Prostate gland (tissue), 2 donors: Measurements from ENCODE around the gene TAS1R3. TPM values are rescaled to one million over a fixed set of nuclear protein-coding genes. Genes with fewer than 3 reads are reported as not detected.

Source experiments
- DNase-seq: peaks from one replicate; pipeline ENCODE4 v3.0.0-alpha.2; 2019; ENCODE audit warnings: low spot score
- H3K27ac ChIP-seq, 2 donors: fragments of 200-600 bp; sonication (generic); 2 replicates each; pipeline ENCODE4 v1.5.1; 2017 to 2019
- H3K27me3 ChIP-seq: fragments of 200-600 bp; sonication (generic); replicated peaks from 2 replicates; pipeline ENCODE4 v1.5.1; 2019; ENCODE audit not compliant: insufficient read depth
- H3K36me3 ChIP-seq, 2 donors: fragments of 200-600 bp; sonication (generic); 1 replicate in 1 of 2; 2 replicates in 1 of 2; pipeline versions ENCODE4 v1.5.1 to v1.8.1; 2017 to 2019
- H3K4me1 ChIP-seq: fragments of 200-600 bp; sonication (generic); replicated peaks from 2 replicates; pipeline ENCODE4 v1.5.1; 2019
- H3K4me3 ChIP-seq, 2 donors: fragments of 200-600 bp; sonication (generic); 2 replicates each; pipeline ENCODE4 v1.5.1; 2017 to 2019
- H3K9me3 ChIP-seq: fragments of 200-600 bp; sonication (generic); 2 replicates; pipeline ENCODE4 v1.5.1; 2017
- CTCF ChIP-seq, 4 experiments: fragments of 200-600 bp in 2 of 4; fragments of 450-650 bp in 2 of 4; sonication (generic) in 2 of 4; IDR thresholded peaks; 1 replicate in 3 of 4; 2 replicates in 1 of 4; pipeline ENCODE4 v1.5.1; 2016 to 2019; ENCODE audit warnings: antibody characterized with exemption in 4 of 4, mild to moderate bottlenecking in 2 of 4, moderate library complexity in 2 of 4
- POLR2A ChIP-seq: fragments of 450-650 bp; IDR thresholded peaks from one replicate; pipeline ENCODE4 v1.6.1; 2016; ENCODE audit warnings: antibody characterized with exemption, mild to moderate bottlenecking
- POLR2AphosphoS5 ChIP-seq: sonication (generic); formaldehyde crosslinking; IDR thresholded peaks from one replicate; pipeline ENCODE4 v1.6.1; 2017; ENCODE audit warnings: antibody characterized with exemption
- WGBS: methylation state at CpG from one replicate; pipeline ENCODE4 v1.1.5; 2018; 5-methylcytosine and 5-hydroxymethylcytosine counted together
- intact Hi-C: fragments of 100-400 bp; cut with DNase I; formaldehyde crosslinking; loops from one replicate; pipeline ENCODE4 v1.14.2; 2022
- total RNA-seq, 2 donors: library from RNA; depleted of rRNA; stranded (reverse); fragments of >200 nt; gene quantifications; one replicate each; pipeline ENCODE4 v1.1.0, GENCODE V29; 2016

TAS1R3 gene
- total RNA-seq, 2 donors from 2014 or later = 0.80 TPM; not detected in 1

GRCh38 chr1:1321477-1321876 lies 9.6 kb upstream of the TAS1R3 start:
- peaks cover 21% of the 10 kb centered on the region for H3K4me1 ChIP-seq
- H3K9me3 ChIP-seq = no peaks in the 10 kb centered on the region
- H3K27me3 ChIP-seq = no peaks in the 10 kb centered on the region
- DNase-seq = no peak
- intact Hi-C loops = no loop called here
- TF ChIP-seq CTCF (IDR thresholded peaks at IDR 0.05) (no peak), POLR2A (no peak), POLR2AphosphoS5 (no peak)
- H3K27ac ChIP-seq = no peak overlapping the region
- peaks cover 0 to 6% of the 10 kb centered on the region in 2 donors for H3K36me3 ChIP-seq
- H3K4me3 ChIP-seq = no peak overlapping the region
- 89% methylated on average over 8 of the region's 8 CpGs for WGBS

- H3K36me3 ChIP-seq = peaks cover 0 to 6% of the 10 kb centered on the region in 2 donors
- no peak overlapping the region for H3K27ac ChIP-seq
- TF ChIP-seq POLR2AphosphoS5 = no peak
- no peak for TF ChIP-seq CTCF (IDR thresholded peaks at IDR 0.05)
- no peak for TF ChIP-seq POLR2A
- intact Hi-C loops = no loop called here
- peaks cover 21% of the 10 kb centered on the region for H3K4me1 ChIP-seq
- no peak for DNase-seq
- no peak overlapping the region for H3K4me3 ChIP-seq
- 81% methylated on average over 5 of the region's 14 CpGs for WGBS
- H3K27me3 ChIP-seq = no peaks in the 10 kb centered on the region
- H3K9me3 ChIP-seq = no peaks in the 10 kb centered on the region
These were observed 8.7 kb upstream of the TAS1R3 start for GRCh38 chr1:1322418-1322817.

- Histone ChIP-seq H3K4me1 (peaks cover 16% of the 10 kb centered on the region), H3K27ac (no peak overlapping the region), H3K27me3 (no peaks in the 10 kb centered on the region), H3K4me3 (no peak overlapping the region), H3K9me3 (no peaks in the 10 kb centered on the region), H3K36me3 (peaks cover 0 to 6% of the 10 kb centered on the region in 2 donors)
- WGBS = 83% methylated on average over 10 of the region's 10 CpGs
- TF ChIP-seq POLR2AphosphoS5 = no peak
- TF ChIP-seq POLR2A = no peak
- no peak for TF ChIP-seq CTCF (IDR thresholded peaks at IDR 0.05)
- intact Hi-C loops = no loop called here
- DNase-seq = no peak
These were observed 8.1 kb upstream of the TAS1R3 start for GRCh38 chr1:1322952-1323351.

GRCh38 chr1:1324084-1324523 lies 7.0 kb upstream of the TAS1R3 start:
- H3K9me3 ChIP-seq = no peaks in the 10 kb centered on the region
- peak overlapping the region; percentile 84 to 99 for H3K4me3 ChIP-seq
- under 1% methylated on average over 39 of the region's 41 CpGs for WGBS
- peaks cover 0 to 1% of the 10 kb centered on the region in 2 donors for H3K36me3 ChIP-seq
- intact Hi-C loops = no loop called here
- peaks cover 9% of the 10 kb centered on the region for H3K4me1 ChIP-seq
- H3K27me3 ChIP-seq = no peaks in the 10 kb centered on the region
- peak overlapping the region; percentile 74 to 87 for H3K27ac ChIP-seq
- no peak for DNase-seq
- TF ChIP-seq CTCF (IDR thresholded peaks at IDR 0.05) (no peak), POLR2A (no peak), POLR2AphosphoS5 (no peak)

- Histone ChIP-seq H3K4me3 (peak within 1 kb of the TSS; percentile 84 to 99), H3K27ac (peak within 1 kb of the TSS; percentile 74 to 87), H3K27me3 (no peaks in the 10 kb centered on the region), H3K4me1 (peaks cover 9% of the 10 kb centered on the region), H3K9me3 (no peaks in the 10 kb centered on the region), H3K36me3 (no peaks in the 10 kb centered on the region)
- peak; percentile 50 for TF ChIP-seq POLR2A
- TF ChIP-seq CTCF (IDR thresholded peaks at IDR 0.05) = peak in 2 of 4 experiments; percentile 9
- TF ChIP-seq POLR2AphosphoS5 = peak; percentile 94
- intact Hi-C loops = no loop called here
- DNase-seq = peak; percentile 90
- WGBS = under 1% methylated on average over 58 of the region's 84 CpGs
These were observed 6.4 kb upstream of the TAS1R3 start, which contains the start of the genes CPTP and INTS11 for GRCh38 chr1:1324524-1325287. Gene CPTP (plus strand): TSS chr1:1324802. CDS start chr1:1326911, 2,109 bp downstream. Gene INTS11 (minus strand): TSS chr1:1324660. CDS start chr1:1324608, 52 bp downstream.
